ENCODE measurements around the gene PA2G4. TPM values are rescaled to one million over a fixed set of nuclear protein-coding genes. Genes with fewer than 3 reads are reported as not detected.

Gene PA2G4
- total and polyA plus RNA-seq, 11 donors = 62.4 to 187 (median 72.4) TPM

- TF ChIP-seq, protein P1, sequence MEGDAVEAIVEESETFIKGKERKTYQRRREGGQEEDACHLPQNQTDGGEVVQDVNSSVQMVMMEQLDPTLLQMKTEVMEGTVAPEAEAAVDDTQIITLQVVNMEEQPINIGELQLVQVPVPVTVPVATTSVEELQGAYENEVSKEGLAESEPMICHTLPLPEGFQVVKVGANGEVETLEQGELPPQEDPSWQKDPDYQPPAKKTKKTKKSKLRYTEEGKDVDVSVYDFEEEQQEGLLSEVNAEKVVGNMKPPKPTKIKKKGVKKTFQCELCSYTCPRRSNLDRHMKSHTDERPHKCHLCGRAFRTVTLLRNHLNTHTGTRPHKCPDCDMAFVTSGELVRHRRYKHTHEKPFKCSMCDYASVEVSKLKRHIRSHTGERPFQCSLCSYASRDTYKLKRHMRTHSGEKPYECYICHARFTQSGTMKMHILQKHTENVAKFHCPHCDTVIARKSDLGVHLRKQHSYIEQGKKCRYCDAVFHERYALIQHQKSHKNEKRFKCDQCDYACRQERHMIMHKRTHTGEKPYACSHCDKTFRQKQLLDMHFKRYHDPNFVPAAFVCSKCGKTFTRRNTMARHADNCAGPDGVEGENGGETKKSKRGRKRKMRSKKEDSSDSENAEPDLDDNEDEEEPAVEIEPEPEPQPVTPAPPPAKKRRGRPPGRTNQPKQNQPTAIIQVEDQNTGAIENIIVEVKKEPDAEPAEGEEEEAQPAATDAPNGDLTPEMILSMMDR (IDR thresholded peaks at IDR 0.05) = peak; percentile 41 to 81 (median 60)
- TF ChIP-seq POLR2A (IDR thresholded peaks at IDR 0.05) = peak in 1 of 2 donors; percentile 23
- Histone ChIP-seq H3K27ac (peak overlapping the region; percentile 92 to 99 (median 98)), H3K4me1 (peaks cover 8 to 51% (median 43%) of the 10 kb centered on the region in 12 donors), H3K4me3 (peak overlapping the region; percentile 22 to 98 (median 90)), H3K36me3 (peaks cover 0 to 33% (median 31%) of the 10 kb centered on the region in 9 donors), H3K27me3 (no peaks in the 10 kb centered on the region), H3K9me3 (no peaks in the 10 kb centered on the region)
- peak; percentile 78 to 83 (median 79) for DNase-seq
- ATAC-seq = peak; percentile 23 to 55 (median 42)
- intact Hi-C loops (cut with DNase I) = loop anchor here in 9 of 10 donors (1.0 to 5.0 kb wide), 7 partner anchors 29 to 40 kb away; partner anchors contain the start of genes ZC3H10 (in 6 of the 9), RPL41 (in 3 of the 9), ESYT1 (in 2 of the 9) and SMARCC2 (in 1 of the 9)
- 7 to 12% (median 8%) methylated on average over 44 to 45 of the region's 45 CpGs for WGBS, 4 donors
Observed at GRCh38 chr12:56157201-56158028, 53.1 kb downstream of the PA2G4 start.

GRCh38 chr12:56158029-56158925, 53.9 kb downstream of the PA2G4 start, which contains the start of gene MYL6:
MYL6 (plus strand) TSS chr12:56158359; CDS start chr12:56158402, 43 bp downstream.
- peaks cover 4 to 48% (median 37%) of the 10 kb centered on the region in 12 donors for H3K4me1 ChIP-seq
- 0 to 1% (median 0%) methylated on average over 21 to 30 of the region's 30 CpGs for WGBS, 4 donors

GRCh38 chr12:56158926-56159461, 54.6 kb downstream of the PA2G4 start:
- peak overlapping the region; percentile 62 to 98 (median 90) for H3K4me3 ChIP-seq
- H3K27me3 ChIP-seq = no peaks in the 10 kb centered on the region
- no peaks in the 10 kb centered on the region for H3K9me3 ChIP-seq
- 0 to 1% (median 0%) methylated on average over 6 of the region's 6 CpGs for WGBS, 4 donors
- intact Hi-C loops (cut with DNase I) = loop anchor here in 9 of 10 donors (1.0 to 5.0 kb wide), 7 partner anchors 30 to 42 kb away; partner anchors contain the start of genes ZC3H10 (in 6 of the 9), RPL41 (in 3 of the 9), ESYT1 (in 1 of the 9) and SMARCC2 (in 1 of the 9)
- peaks cover 4 to 45% (median 34%) of the 10 kb centered on the region in 12 donors for H3K4me1 ChIP-seq
- H3K27ac ChIP-seq = peak overlapping the region; percentile 92 to 99 (median 98)
- H3K36me3 ChIP-seq = peaks cover 0 to 49% (median 47%) of the 10 kb centered on the region in 9 donors
- DNase-seq (peak; percentile 86 to 93 (median 88)), ATAC-seq (peak; percentile 74 to 83 (median 78))
- TF ChIP-seq, protein P1 (IDR thresholded peaks at IDR 0.05) = no peak
- TF ChIP-seq POLR2A (IDR thresholded peaks at IDR 0.05) = peak; percentile 70 to 81

More at GRCh38 chr12:56158029-56158925, 53.9 kb downstream of the PA2G4 start, which contains the start of gene MYL6:
- Histone ChIP-seq H3K36me3 (peaks cover 0 to 42% (median 39%) of the 10 kb centered on the region in 9 donors), H3K9me3 (no peaks in the 10 kb centered on the region), H3K27ac (peak within 1 kb of the TSS; percentile 92 to 99 (median 98)), H3K4me3 (peak within 1 kb of the TSS; percentile 62 to 98 (median 90)), H3K27me3 (no peaks in the 10 kb centered on the region)
- DNase-seq (peak; percentile 92 to 98 (median 98)), ATAC-seq (peak; percentile 88 to 92 (median 90))
- intact Hi-C loops (cut with DNase I) = loop anchor here in 9 of 10 donors (1.0 to 5.0 kb wide), 7 partner anchors 30 to 41 kb away; partner anchors contain the start of genes ZC3H10 (in 6 of the 9), RPL41 (in 3 of the 9), ESYT1 (in 1 of the 9) and SMARCC2 (in 1 of the 9)
- TF ChIP-seq, protein P1 (IDR thresholded peaks at IDR 0.05) = no peak
- TF ChIP-seq POLR2A (IDR thresholded peaks at IDR 0.05) = peak; percentile 99

Data from heart left ventricle (tissue), 16 donors.